Parietal lobe (tissue), 1 donor: ENCODE data around the gene ARMC6. TPM values are rescaled to one million over a fixed set of nuclear protein-coding genes. Genes with fewer than 3 reads are reported as not detected.

Experiments
- total RNA-seq: library from RNA; depleted of rRNA; stranded (reverse); fragments of >200 nt; gene quantifications from one replicate; pipeline ENCODE4 v1.2.3, GENCODE V29; 2014

The ARMC6 gene
- 56.0 TPM for total RNA-seq

GRCh38 chr19:19033426-19034203 is at the start of gene ARMC6, which contains the start of gene SUGP2:
Gene ARMC6, plus strand, starts transcription at chr19:19033603. Its CDS starts 607 bp downstream, at chr19:19034210.
Gene SUGP2, minus strand, starts transcription at chr19:19033517. Its CDS starts 2,446 bp downstream, at chr19:19031071.

GRCh38 chr19:19063183-19064097 is 30.0 kb downstream of the ARMC6 start, which contains the start of gene SLC25A42:
Gene SLC25A42, plus strand, starts transcription at chr19:19063994. Its CDS starts 32,131 bp downstream, at chr19:19096125.

Other genes with a start within 250 kb of the ARMC6 start
- gene COMP, start 242.3 kb upstream of the ARMC6 start, total RNA-seq: not detected
- 51.6 TPM for gene UPF1, start 201.6 kb upstream of the ARMC6 start, total RNA-seq
- 25.7 TPM for gene CERS1, start 137.4 kb upstream of the ARMC6 start, total RNA-seq
- 90.8 TPM for gene COPE, start 114.2 kb upstream of the ARMC6 start, total RNA-seq
- 59.5 TPM for gene DDX49, start 113.9 kb upstream of the ARMC6 start, total RNA-seq
- 24.4 TPM for gene HOMER3, start 92.4 kb upstream of the ARMC6 start, total RNA-seq
- 145 TPM for gene SUGP2, start 86 bp upstream of the ARMC6 start, total RNA-seq
- gene SLC25A42, start 30.4 kb downstream of the ARMC6 start, total RNA-seq: 16.3 TPM
- 9.1 TPM for gene TMEM161A, start 104.9 kb downstream of the ARMC6 start, total RNA-seq
- gene MEF2B, start 136.7 kb downstream of the ARMC6 start, total RNA-seq: 0.31 TPM
- gene BORCS8, start 158.5 kb downstream of the ARMC6 start, total RNA-seq: 21.9 TPM
- 16.3 TPM for gene RFXANK, start 158.7 kb downstream of the ARMC6 start, total RNA-seq
- 13.1 TPM for gene NR2C2AP, start 169.8 kb downstream of the ARMC6 start, total RNA-seq
- gene NCAN, start 178.4 kb downstream of the ARMC6 start, total RNA-seq: 257 TPM
- 0.31 TPM for gene TM6SF2, start 239.7 kb downstream of the ARMC6 start, total RNA-seq